ENCODE measurements around the gene CHST15.

Gene CHST15

GRCh38 chr10:124065382-124066125, 27.8 kb downstream of the CHST15 start:
- Histone ChIP-seq H3K36me3 (no peaks in the 10 kb centered on the region), H3K4me3 (ENCODE audit: low read depth, low read length) (no peak overlapping the region), H3K4me1 (peaks cover 16% of the 10 kb centered on the region), H3K27me3 (no peaks in the 10 kb centered on the region), H3K9me3 (no peaks in the 10 kb centered on the region)
- no peak for DNase-seq
- TF ChIP-seq CTCF (IDR thresholded peaks at IDR 0.05; ENCODE audit: low read depth, low read length), result no peak

- no peaks in the 10 kb centered on the region for H3K36me3 ChIP-seq
- no peak overlapping the region for H3K4me3 ChIP-seq (ENCODE audit: low read depth, low read length)
- H3K9me3 ChIP-seq, result no peaks in the 10 kb centered on the region
- H3K4me1 ChIP-seq, result peaks cover 16% of the 10 kb centered on the region
- no peak for DNase-seq
- no peaks in the 10 kb centered on the region for H3K27me3 ChIP-seq
- no peak for TF ChIP-seq CTCF (IDR thresholded peaks at IDR 0.05; ENCODE audit: low read depth, low read length)
Measured at GRCh38 chr10:124064676-124065075, 28.7 kb downstream of the CHST15 start.

GRCh38 chr10:124063750-124064603, 29.4 kb downstream of the CHST15 start:
- no peak for TF ChIP-seq CTCF (IDR thresholded peaks at IDR 0.05; ENCODE audit: low read depth, low read length)
- Histone ChIP-seq H3K36me3 (no peaks in the 10 kb centered on the region), H3K27me3 (no peaks in the 10 kb centered on the region), H3K9me3 (no peaks in the 10 kb centered on the region), H3K4me1 (peaks cover 16% of the 10 kb centered on the region), H3K4me3 (ENCODE audit: low read depth, low read length) (no peak overlapping the region)
- no peak for DNase-seq

GRCh38 chr10:124062390-124062789, 31.0 kb downstream of the CHST15 start:
- H3K4me3 ChIP-seq (ENCODE audit: low read depth, low read length), result no peak overlapping the region
- peaks cover 21% of the 10 kb centered on the region for H3K4me1 ChIP-seq
- no peaks in the 10 kb centered on the region for H3K36me3 ChIP-seq
- H3K27me3 ChIP-seq, result no peaks in the 10 kb centered on the region
- peak; percentile 74 for DNase-seq
- H3K9me3 ChIP-seq, result peaks cover 2% of the 10 kb centered on the region; the same call in 1 of the 2 replicates
- no peak for TF ChIP-seq CTCF (IDR thresholded peaks at IDR 0.05; ENCODE audit: low read depth, low read length)

GRCh38 chr10:124061030-124061429, 32.4 kb downstream of the CHST15 start:
- Histone ChIP-seq H3K4me3 (ENCODE audit: low read depth, low read length) (no peak overlapping the region), H3K9me3 (peaks cover 2% of the 10 kb centered on the region; the same call in 1 of the 2 replicates), H3K27me3 (no peaks in the 10 kb centered on the region), H3K4me1 (peaks cover 25% of the 10 kb centered on the region), H3K36me3 (no peaks in the 10 kb centered on the region)
- no peak for TF ChIP-seq CTCF (IDR thresholded peaks at IDR 0.05; ENCODE audit: low read depth, low read length)
- no peak for DNase-seq

Data from BE2C (cell line).